Activated CD4-positive, alpha-beta T cell treated with anti-CD3 and anti-CD28 coated beads, Interleukin-2, amount 10 ng/mL, durations not matched to agents 24 days and 14 days (primary cell): ENCODE measurements around the gene PRTN3. TPM values are rescaled to one million over a fixed set of nuclear protein-coding genes. Genes with fewer than 3 reads are reported as not detected.

Source experiments
- DNase-seq: peaks from one replicate; pipeline ENCODE4 v3.0.0; 2022
- H3K27ac Mint-ChIP-seq: one replicate; pipeline ENCODE4 v1.8.0; 2022; ENCODE audit warnings: mild to moderate bottlenecking, mixed read lengths
- H3K27me3 Mint-ChIP-seq: one replicate; pipeline ENCODE4 v1.8.0; 2022; ENCODE audit warnings: mixed read lengths
- H3K36me3 Mint-ChIP-seq: one replicate; pipeline ENCODE4 v1.8.0; 2022; ENCODE audit warnings: low read depth, mild to moderate bottlenecking, mixed read lengths
- H3K4me1 Mint-ChIP-seq: one replicate; pipeline ENCODE4 v1.8.0; 2021; ENCODE audit warnings: mixed read lengths
- H3K4me3 Mint-ChIP-seq: one replicate; pipeline ENCODE4 v1.8.0; 2022; ENCODE audit warnings: mild to moderate bottlenecking, moderate library complexity, mixed read lengths
- H3K9me3 Mint-ChIP-seq: one replicate; pipeline ENCODE4 v1.8.0; 2021; ENCODE audit warnings: mixed read lengths
- intact Hi-C: fragments of 100-400 bp; cut with micrococcal nuclease; formaldehyde crosslinking; loops from one replicate; pipeline ENCODE4 v1.15.1; 2023
- total RNA-seq: library from RNA; stranded (reverse); gene quantifications from 2 replicates; pipeline ENCODE4 v1.2.3, GENCODE V29; 2022

Gene PRTN3
- total RNA-seq, 1 donor from 2014 or later = not detected

DNA sequence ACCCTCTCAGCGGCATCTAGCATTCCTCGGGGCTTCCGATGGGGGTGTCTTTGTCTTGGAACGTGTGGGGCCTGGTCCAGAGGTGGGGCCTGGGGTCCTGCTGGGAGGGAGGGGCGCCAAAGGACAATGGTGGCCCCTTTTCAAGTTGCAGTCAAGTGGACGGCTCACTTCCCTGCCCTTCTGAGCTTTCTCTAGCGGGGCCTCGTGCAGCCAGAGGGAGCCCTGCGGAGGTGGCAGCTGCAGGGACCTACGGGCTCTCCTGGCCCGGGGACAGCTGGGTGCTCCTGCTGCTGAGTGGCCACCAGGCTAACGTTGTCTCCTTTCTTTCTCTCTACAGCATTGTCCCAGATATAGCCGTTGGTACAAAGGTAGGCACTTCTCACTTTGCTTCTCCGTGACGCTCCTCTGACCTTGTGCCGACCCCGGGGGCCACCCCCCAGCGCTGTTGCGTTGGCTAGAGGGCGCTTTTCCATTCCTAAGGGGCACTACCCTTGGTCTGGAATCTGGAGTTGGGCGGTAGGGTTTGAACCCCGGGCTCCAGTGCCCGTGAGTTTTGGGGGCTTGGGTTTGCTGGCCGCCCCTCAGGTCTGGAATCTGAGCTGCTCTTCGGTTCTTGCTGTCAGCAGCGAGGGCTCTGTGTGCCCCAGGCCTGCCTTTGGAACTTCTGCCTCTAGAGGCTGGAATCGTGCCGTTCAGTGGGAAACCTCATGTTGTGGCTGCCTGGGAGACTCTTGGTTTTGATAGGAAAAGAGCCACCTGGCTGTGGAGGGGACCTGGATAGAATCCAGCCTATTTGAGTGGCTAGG lies 41.5 kb upstream of the PRTN3 start:
- H3K9me3 Mint-ChIP-seq = no peaks in the 10 kb centered on the region
- H3K4me3 Mint-ChIP-seq = peak overlapping the region; percentile 92
- H3K36me3 Mint-ChIP-seq = peaks cover 55% of the 10 kb centered on the region
- intact Hi-C loops = no loop called here
- peaks cover 1% of the 10 kb centered on the region for H3K27me3 Mint-ChIP-seq
- DNase-seq = peak; percentile 77
- H3K27ac Mint-ChIP-seq = peak overlapping the region; percentile 85
- H3K4me1 Mint-ChIP-seq = peaks cover 31% of the 10 kb centered on the region

DNA sequence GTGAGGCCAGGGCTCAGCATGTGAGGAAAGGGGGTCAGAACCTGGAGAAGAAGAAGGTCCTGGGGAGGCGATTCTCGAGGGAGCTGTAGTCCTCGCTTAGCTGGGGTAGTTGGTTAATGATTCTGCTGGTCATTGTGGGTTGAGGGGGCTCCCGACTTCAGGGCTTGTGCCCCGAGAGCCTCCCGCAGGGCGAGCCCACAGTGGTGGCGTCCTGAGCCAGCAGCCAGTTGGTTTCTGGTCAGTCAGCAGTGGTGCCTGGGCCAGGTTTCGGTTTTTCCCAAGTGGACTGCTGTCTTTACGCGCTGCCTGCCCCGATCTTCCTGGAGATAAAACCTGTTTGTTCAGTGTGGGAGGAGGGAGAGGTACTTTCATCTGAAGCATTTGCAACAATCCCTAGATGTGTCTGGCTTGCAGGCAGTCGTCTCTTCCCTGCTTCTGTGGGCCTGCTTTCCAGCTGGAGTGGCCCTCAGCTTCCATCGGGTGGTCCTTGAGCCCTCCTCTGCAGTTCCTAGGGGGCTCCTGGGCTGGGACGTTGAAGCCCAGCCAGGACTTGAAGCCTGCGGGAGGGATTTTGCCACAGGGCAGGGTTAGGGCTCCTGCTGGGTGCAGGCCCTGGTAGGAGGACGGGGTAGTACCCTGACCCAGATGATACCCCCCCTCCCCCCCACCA lies 40.3 kb upstream of the PRTN3 start:
- peak overlapping the region; percentile 92 for H3K4me3 Mint-ChIP-seq
- intact Hi-C loops = no loop called here
- peaks cover 31% of the 10 kb centered on the region for H3K4me1 Mint-ChIP-seq
- no peaks in the 10 kb centered on the region for H3K9me3 Mint-ChIP-seq
- peaks cover 59% of the 10 kb centered on the region for H3K36me3 Mint-ChIP-seq
- peak overlapping the region; percentile 85 for H3K27ac Mint-ChIP-seq
- peak; percentile 67 for DNase-seq
- H3K27me3 Mint-ChIP-seq = peaks cover 1% of the 10 kb centered on the region

DNA sequence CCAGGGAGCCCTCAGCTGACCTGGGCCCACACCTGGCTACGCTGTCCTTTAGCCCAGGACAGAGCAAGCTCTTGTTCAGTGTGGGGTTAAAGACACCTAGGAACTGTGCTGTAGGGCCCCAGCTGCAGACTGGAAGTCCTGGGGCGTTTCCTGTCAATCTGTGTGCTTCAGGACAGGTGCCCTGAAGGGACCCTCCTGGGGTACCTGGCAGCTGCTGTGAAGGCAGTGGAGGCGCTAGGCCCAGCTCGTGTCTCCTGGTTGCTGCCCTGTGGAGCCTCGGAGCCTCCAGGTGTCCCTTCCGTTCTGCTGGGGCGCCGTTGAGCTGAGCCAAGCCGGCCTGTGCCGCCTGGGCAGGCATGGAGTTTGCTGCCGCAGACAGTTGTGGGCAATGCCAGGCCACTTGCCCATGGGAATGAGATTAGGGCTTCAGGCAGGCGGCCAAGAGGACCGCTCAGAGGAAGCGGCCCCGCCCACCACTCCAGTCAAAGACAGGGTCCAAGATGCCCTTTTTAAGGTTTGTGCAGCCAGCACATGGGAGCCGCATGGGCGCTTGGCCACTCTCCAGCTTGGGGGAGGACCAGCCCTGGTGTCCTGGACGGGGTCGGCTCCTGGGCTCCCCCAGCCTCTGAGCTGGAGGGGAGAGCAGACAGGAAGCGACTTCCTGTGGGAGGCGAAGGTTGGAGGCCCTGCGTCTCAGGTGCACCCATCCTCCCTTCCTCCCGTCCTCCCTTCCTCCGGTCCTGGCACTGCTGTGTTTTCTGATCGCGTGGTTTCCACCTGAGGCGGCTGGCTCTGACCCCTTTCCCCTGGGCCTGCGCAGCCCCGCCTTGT lies 39.6 kb upstream of the PRTN3 start:
- Mint-ChIP-seq H3K9me3 (no peaks in the 10 kb centered on the region), H3K4me3 (peak overlapping the region; percentile 78), H3K27me3 (peaks cover 1% of the 10 kb centered on the region), H3K27ac (peak overlapping the region; percentile 63), H3K36me3 (peaks cover 61% of the 10 kb centered on the region), H3K4me1 (peaks cover 31% of the 10 kb centered on the region)
- intact Hi-C loops = no loop called here
- peak; percentile 72 for DNase-seq

DNA sequence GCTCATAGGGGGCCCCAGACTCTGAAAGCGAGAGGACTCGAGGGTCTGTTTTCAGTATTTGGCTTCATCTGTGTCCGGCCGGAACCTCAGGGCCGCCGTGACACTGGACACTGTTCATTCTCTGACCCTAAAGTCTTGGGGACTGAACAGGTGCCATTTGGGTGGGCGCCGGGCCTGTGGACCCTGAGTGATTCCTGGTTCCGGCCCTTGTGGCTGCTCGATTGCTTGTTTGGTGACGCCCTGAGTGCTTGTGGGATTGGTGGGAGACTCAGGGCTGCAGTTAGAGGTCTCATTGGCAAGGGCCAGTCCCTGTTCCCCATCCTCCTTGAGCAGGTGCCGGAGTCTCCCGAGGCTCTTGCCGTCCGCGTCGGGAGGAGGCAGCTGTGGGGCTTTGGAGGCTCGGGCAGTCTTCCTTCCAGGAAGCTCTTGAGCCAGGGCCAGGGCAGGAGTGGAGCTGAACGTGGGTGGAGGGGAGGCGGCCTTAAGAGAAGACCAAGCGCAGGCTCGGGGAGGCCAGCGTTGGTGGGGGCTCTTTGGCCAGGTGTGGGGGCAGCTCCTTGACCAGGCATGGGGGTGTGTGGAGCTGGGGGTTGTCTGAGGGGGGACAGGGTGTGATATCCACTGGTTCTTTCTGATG lies 38.8 kb upstream of the PRTN3 start:
- peaks cover 63% of the 10 kb centered on the region for H3K36me3 Mint-ChIP-seq
- no peak for DNase-seq
- peaks cover 27% of the 10 kb centered on the region for H3K4me1 Mint-ChIP-seq
- intact Hi-C loops = no loop called here
- H3K27me3 Mint-ChIP-seq = peaks cover under 1% of the 10 kb centered on the region
- peak overlapping the region; percentile 20 for H3K27ac Mint-ChIP-seq
- H3K9me3 Mint-ChIP-seq = no peaks in the 10 kb centered on the region
- peak overlapping the region; percentile 78 for H3K4me3 Mint-ChIP-seq

DNA sequence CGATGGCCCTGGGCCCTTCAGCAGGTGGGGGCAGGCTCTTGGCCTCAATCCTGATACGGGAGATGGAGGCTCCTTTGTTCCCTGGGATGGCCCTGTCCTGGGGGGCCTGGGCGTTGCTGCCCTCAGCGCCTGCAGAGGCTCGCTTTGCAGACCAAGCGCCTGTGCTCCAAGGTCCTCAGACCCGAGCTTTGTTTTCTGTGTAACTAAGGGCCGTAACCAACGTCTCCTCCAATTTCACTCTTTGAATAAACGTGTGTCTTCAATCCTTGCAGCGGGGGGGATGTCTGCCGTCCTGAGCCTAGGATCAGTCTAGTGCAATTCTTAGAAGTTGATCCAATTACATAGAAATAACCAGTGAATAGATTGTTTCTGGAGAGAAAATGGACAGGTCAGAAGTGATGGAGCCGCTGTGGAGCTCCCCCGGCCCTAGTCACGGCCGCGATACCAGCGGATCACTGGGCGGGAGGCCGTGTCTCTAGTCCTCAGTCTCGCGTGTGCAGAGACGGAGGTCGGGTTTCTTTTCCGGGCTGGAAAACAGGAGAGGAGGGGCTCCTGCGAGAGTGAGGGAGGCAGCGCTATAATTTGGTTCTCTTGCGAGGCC lies 38.2 kb upstream of the PRTN3 start:
- no peaks in the 10 kb centered on the region for H3K9me3 Mint-ChIP-seq
- intact Hi-C loops = no loop called here
- peak overlapping the region; percentile 54 for H3K4me3 Mint-ChIP-seq
- H3K4me1 Mint-ChIP-seq = peaks cover 30% of the 10 kb centered on the region
- no peak for DNase-seq
- no peak overlapping the region for H3K27ac Mint-ChIP-seq
- H3K27me3 Mint-ChIP-seq = no peaks in the 10 kb centered on the region
- H3K36me3 Mint-ChIP-seq = peaks cover 68% of the 10 kb centered on the region

DNA sequence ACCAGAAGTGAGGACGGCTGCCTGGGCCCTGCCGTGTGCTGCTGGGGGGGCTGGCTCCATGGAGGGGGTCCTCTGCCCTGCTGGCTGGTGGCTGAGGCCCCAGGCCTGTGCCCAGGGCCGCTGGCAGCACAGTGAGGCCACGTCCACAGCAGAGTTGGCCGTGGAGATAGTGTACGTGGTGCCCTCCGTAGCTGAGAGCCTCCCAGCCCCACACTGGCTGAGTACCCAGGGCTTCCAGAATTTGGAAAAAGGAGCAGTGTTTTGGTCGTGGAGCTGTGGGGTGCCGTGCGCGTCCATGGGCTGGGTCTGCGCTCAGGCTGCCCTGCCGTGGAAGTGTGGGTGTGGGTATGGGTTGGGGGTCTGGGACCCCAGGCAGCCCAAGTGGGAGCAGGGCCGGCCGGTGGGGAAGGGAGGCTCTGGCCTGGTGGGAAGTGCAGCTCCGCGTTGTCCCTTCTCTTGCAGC lies 37.7 kb upstream of the PRTN3 start:
- Mint-ChIP-seq H3K9me3 (no peaks in the 10 kb centered on the region), H3K4me1 (peaks cover 32% of the 10 kb centered on the region), H3K4me3 (no peak overlapping the region), H3K36me3 (peaks cover 74% of the 10 kb centered on the region), H3K27ac (peak overlapping the region; percentile 71), H3K27me3 (no peaks in the 10 kb centered on the region)
- intact Hi-C loops = no loop called here
- DNase-seq = no peak

DNA sequence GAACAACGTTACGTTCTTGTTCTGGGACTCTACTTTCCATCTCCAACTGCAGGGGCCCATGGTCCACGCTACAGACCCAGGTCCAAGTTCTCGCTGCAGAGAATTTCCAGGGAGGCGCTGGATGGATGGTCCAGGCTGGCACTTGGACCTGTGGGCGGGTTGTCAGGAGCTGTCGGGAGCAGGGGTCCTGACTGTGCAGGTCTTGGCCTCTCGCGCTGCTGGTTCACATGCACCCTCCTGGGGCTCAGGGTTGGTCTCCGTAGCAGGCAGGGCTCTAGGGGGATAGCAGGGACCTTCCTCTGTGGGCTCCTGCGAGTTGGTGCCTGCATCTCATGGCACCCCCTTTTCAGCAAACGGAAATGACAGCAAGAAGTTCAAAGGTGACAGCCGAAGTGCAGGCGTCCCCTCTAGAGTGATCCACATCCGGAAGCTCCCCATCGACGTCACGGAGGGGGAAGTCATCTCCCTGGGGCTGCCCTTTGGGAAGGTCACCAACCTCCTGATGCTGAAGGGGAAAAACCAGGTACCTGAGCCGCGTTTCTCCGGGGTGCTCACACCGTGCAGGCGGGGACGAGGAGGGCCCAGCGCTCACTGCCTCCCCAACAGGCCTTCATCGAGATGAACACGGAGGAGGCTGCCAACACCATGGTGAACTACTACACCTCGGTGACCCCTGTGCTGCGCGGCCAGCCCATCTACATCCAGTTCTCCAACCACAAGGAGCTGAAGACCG lies 36.9 kb upstream of the PRTN3 start:
- Mint-ChIP-seq H3K36me3 (peaks cover 69% of the 10 kb centered on the region), H3K27ac (no peak overlapping the region), H3K4me3 (no peak overlapping the region), H3K27me3 (no peaks in the 10 kb centered on the region), H3K9me3 (no peaks in the 10 kb centered on the region), H3K4me1 (peaks cover 32% of the 10 kb centered on the region)
- intact Hi-C loops = no loop called here
- no peak for DNase-seq

DNA sequence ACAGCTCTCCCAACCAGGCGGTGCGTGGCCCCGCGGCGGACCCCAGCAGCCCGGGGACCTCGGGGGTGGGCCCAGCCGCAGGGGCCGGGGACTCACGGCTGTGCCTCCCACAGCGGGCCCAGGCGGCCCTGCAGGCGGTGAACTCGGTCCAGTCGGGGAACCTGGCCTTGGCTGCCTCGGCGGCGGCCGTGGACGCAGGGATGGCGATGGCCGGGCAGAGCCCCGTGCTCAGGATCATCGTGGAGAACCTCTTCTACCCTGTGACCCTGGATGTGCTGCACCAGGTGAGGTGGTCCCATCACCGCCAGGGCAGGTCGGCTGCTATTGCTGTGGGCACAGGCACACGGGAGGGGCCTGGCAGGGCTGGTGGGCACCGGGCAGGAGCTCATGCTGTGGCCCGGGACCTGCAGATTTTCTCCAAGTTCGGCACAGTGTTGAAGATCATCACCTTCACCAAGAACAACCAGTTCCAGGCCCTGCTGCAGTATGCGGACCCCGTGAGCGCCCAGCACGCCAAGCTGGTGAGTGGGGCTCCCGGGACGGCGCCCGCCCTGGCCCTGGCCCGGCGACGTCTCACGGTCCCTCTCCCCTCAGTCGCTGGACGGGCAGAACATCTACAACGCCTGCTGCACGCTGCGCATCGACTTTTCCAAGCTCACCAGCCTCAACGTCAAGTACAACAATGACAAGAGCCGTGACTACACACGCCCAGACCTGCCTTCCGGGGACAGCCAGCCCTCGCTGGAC lies 36.2 kb upstream of the PRTN3 start:
- DNase-seq = no peak
- H3K27ac Mint-ChIP-seq = no peak overlapping the region
- peaks cover 26% of the 10 kb centered on the region for H3K4me1 Mint-ChIP-seq
- H3K27me3 Mint-ChIP-seq = no peaks in the 10 kb centered on the region
- no peaks in the 10 kb centered on the region for H3K9me3 Mint-ChIP-seq
- intact Hi-C loops = no loop called here
- no peak overlapping the region for H3K4me3 Mint-ChIP-seq
- peaks cover 67% of the 10 kb centered on the region for H3K36me3 Mint-ChIP-seq

DNA sequence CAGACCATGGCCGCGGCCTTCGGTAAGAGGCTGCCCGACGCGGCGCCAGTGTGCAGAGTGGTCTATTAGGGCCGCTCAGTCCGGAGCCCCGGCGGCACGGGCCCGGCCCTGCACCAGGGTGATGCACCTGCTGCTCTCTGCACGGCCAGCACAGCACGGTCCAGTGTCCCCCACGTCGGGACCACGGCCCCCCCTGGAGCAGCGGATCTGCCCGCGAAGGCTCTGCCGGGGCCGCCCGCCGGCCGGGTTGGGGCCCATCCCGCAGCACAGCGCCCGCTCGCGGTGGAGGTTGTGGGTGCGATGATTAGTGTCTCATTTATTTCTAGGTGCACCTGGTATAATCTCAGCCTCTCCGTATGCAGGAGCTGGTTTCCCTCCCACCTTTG lies 35.6 kb upstream of the PRTN3 start:
- H3K36me3 Mint-ChIP-seq = peaks cover 64% of the 10 kb centered on the region

DNA sequence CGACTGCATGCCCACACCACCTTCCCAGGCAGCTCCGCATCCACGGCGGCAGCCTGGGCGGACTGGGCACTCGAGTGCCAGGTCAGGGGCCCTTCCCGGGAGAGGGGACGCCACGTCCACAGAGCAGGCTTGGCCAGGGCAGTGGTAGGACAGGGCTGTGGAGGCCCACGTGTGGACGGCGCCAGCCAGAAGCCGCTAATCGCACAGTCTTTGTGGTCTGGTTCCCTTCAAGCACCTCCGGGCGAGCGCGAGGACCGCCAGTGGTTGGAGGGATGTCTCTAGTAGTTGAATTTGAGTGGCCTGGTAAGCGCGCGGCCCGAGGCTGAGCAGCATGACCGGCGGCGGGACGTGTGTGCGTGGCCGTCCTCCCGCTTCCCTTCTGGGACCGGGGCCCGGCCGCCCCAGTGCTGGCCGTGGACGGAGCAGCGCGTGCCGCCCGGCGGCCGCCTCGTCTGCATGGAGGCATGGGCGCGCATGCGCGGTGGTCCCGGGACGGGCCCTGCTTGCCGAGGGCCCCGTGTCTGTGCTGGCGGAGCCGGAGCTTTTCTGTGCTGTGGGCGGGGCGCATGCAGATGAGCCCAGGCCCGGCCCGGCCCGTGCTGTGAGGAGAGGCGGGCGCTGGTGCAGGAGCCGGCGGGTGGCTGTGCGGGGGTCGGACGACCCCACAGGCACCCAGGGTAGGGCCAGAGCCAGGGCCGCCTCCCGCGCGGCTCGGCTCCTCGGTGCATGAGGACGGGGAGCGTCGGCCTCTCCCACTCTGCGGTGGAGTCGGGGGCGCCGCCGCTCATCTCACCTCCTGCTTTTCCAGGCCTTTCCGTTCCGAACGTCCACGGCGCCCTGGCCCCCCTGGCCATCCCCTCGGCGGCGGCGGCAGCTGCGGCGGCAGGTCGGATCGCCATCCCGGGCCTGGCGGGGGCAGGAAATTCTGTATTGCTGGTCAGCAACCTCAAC lies 34.9 kb upstream of the PRTN3 start:
- peaks cover 61% of the 10 kb centered on the region for H3K36me3 Mint-ChIP-seq
- no peak overlapping the region for H3K4me3 Mint-ChIP-seq
- intact Hi-C loops = no loop called here
- H3K27me3 Mint-ChIP-seq = no peaks in the 10 kb centered on the region
- DNase-seq = no peak
- H3K4me1 Mint-ChIP-seq = peaks cover 16% of the 10 kb centered on the region
- H3K9me3 Mint-ChIP-seq = no peaks in the 10 kb centered on the region
- no peak overlapping the region for H3K27ac Mint-ChIP-seq

More for the DNA sequence above, 35.6 kb upstream of the PRTN3 start:
- DNase-seq = no peak
- no peak overlapping the region for H3K4me3 Mint-ChIP-seq
- no peak overlapping the region for H3K27ac Mint-ChIP-seq
- H3K27me3 Mint-ChIP-seq = no peaks in the 10 kb centered on the region
- peaks cover 21% of the 10 kb centered on the region for H3K4me1 Mint-ChIP-seq
- intact Hi-C loops = no loop called here
- no peaks in the 10 kb centered on the region for H3K9me3 Mint-ChIP-seq

DNA sequence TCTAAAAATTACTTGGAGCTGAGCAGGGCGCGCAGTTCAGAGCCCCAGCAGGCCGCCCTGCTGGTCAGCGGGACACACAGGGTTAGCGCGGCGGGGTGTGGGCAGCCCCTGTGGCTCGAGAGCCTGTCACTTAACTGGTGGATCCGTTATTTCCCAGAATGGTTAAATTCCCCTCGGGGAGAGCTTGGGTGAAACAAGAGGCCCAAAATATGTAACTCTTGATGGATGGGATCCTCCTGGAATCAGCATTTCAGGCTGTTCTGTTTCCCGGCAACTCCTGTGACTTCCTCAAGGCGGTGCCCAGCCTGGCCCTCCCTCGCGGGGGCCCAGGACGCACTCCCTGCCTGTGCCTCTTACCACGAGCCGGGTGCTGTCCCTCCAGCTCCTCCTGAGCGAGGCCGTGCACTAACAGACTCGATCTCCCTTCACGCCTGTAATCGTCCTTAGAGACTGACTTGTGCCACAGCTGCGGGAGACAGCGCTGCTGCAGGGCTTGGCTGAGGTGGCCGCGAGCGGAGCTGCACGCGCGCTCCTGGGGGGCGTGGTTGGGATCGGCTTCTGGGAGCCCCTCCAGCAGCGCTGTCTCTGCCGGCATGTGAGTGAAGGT lies 33.9 kb upstream of the PRTN3 start:
- Mint-ChIP-seq H3K9me3 (no peaks in the 10 kb centered on the region), H3K27me3 (no peaks in the 10 kb centered on the region), H3K36me3 (peaks cover 60% of the 10 kb centered on the region), H3K4me3 (no peak overlapping the region), H3K27ac (no peak overlapping the region), H3K4me1 (peaks cover 12% of the 10 kb centered on the region)
- intact Hi-C loops = no loop called here
- DNase-seq = no peak
